Hepatocyte (in vitro differentiated cells): ENCODE results near the gene FAM78A. TPM values are rescaled to one million over a fixed set of nuclear protein-coding genes. Genes with fewer than 3 reads are reported as not detected.
"Not testable (repeated sequence)": the region's sequence is repeated elsewhere in the genome, so short reads cannot be mapped to it uniquely, and the experiment has no call there.

Experiments
- DNase-seq: peaks from one replicate; pipeline ENCODE4 v3.0.0-alpha.2; 2016; ENCODE audit warnings: low spot score
- H2AFZ ChIP-seq: fragments of 200-600 bp; sonication (generic); 2 replicates; pipeline ENCODE4 v1.6.0; 2016; ENCODE audit warnings: antibody characterized with exemption, mild to moderate bottlenecking
- H3K27ac ChIP-seq: fragments of 200-600 bp; sonication (generic); 2 replicates; pipeline ENCODE4 v1.5.1; 2016; ENCODE audit warnings: mild to moderate bottlenecking
- H3K27me3 ChIP-seq: fragments of 200-600 bp; sonication (generic); 2 replicates; pipeline ENCODE4 v1.6.1; 2016
- H3K36me3 ChIP-seq: fragments of 200-600 bp; sonication (generic); replicated peaks from 2 replicates; pipeline ENCODE4 v1.5.1; 2016; ENCODE audit warnings: low read depth; ENCODE audit not compliant: insufficient read depth
- H3K4me1 ChIP-seq: fragments of 200-600 bp; sonication (generic); 2 replicates; pipeline ENCODE4 v1.5.1; 2016; ENCODE audit warnings: mild to moderate bottlenecking, moderate library complexity; ENCODE audit not compliant: insufficient read depth
- H3K4me2 ChIP-seq: fragments of 200-600 bp; sonication (generic); 2 replicates; pipeline ENCODE4 v1.6.0; 2016
- H3K4me3 ChIP-seq: fragments of 200-600 bp; sonication (generic); 2 replicates; pipeline ENCODE4 v1.5.1; 2016; ENCODE audit warnings: mild to moderate bottlenecking
- H3K79me2 ChIP-seq: fragments of 200-600 bp; sonication (generic); 2 replicates; pipeline ENCODE4 v1.6.0; 2017; ENCODE audit warnings: mild to moderate bottlenecking
- H3K9me2 ChIP-seq: fragments of 200-600 bp; sonication (generic); replicated peaks from 2 replicates; pipeline ENCODE4 v1.6.0; 2017; ENCODE audit warnings: mild to moderate bottlenecking; ENCODE audit not compliant: insufficient read depth
- H3K9me3 ChIP-seq: fragments of 200-600 bp; sonication (generic); 2 replicates; pipeline ENCODE4 v1.5.1; 2016; ENCODE audit warnings: low read depth, mild to moderate bottlenecking
- H4K20me1 ChIP-seq: fragments of 200-600 bp; sonication (generic); 2 replicates; pipeline ENCODE4 v1.6.0; 2016; ENCODE audit warnings: mild to moderate bottlenecking; ENCODE audit not compliant: insufficient read depth, poor library complexity, severe bottlenecking
- EZH2 ChIP-seq: fragments of 200-600 bp; sonication (generic); IDR thresholded peaks from 2 replicates; pipeline ENCODE4 v1.6.1; 2016; ENCODE audit warnings: antibody characterized with exemption, mild to moderate bottlenecking, borderline replicate concordance
- EZH2phosphoT487 ChIP-seq: fragments of 200-600 bp; sonication (generic); IDR thresholded peaks from one replicate; pipeline ENCODE4 v1.6.1; 2018; ENCODE audit warnings: antibody characterized with exemption, mild to moderate bottlenecking, low read depth, moderate library complexity; ENCODE audit not compliant: unreplicated experiment, severe bottlenecking
- WGBS: methylation state at CpG from one replicate; pipeline ENCODE4 v1.1.6; 2016; ENCODE audit warnings: low lambda C conversion rate; ENCODE audit errors: missing lambda C conversion rate; 5-methylcytosine and 5-hydroxymethylcytosine counted together
- polyA plus RNA-seq: library from polyadenylated mRNA; unstranded; fragments of >200 nt; fragmentation: Nextera tagmentation; extraction: Ambion mirVana; gene quantifications from 2 replicates; pipeline ENCODE4 v1.2.1, GENCODE V29; 2016
- total RNA-seq: library from RNA; depleted of rRNA; stranded (reverse); fragments of >200 nt; gene quantifications from 2 replicates; pipeline ENCODE4 v1.2.3, GENCODE V29; 2014
- TF ChIP-seq, protein P1 (sequence below): fragments of 200-600 bp; sonication (generic); IDR thresholded peaks from 2 replicates; pipeline ENCODE4 v1.5.1; 2016; ENCODE audit warnings: antibody characterized with exemption, mild to moderate bottlenecking; ENCODE audit not compliant: poor library complexity

FAM78A gene
- total and polyA plus RNA-seq, 2 experiments from 2014 or later: 0.27 TPM; not detected in 1

DNA sequence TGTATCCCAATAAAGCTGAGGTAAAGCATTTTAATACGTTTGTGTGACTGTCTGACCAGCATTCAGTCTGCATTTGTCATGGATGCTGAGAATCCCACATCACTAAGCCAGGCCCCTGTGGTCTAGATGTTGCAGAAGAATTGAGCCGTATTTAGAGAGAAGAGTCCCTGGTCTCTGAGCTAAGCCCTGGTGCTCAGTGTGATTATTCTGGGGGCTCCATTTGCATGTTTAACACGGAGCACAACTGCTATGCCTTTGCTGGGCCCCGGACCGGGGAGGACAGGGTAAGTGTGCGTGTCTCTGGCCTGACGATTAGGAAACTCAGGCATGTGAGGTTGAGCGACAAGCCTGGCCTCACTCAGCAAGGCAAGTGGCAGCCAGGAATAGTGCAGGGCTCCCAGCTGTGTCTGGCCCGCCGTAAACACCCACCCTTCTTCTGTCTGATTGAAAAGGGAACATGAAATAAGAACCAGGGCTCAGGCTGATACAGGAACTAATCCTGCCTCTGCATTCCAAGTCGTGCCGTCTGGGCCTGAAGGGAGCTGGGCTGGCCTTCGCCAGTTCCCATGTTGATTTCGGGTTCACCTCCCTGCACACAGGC lies 22.3 kb downstream of the FAM78A start:
- DNase-seq: peak; percentile 44
- no peak overlapping the region for H3K4me3 ChIP-seq
- no peaks in the 10 kb centered on the region for H3K79me2 ChIP-seq
- no peaks in the 10 kb centered on the region for H4K20me1 ChIP-seq
- peak overlapping the region; percentile 57 for H3K27ac ChIP-seq
- TF ChIP-seq, protein P1, sequence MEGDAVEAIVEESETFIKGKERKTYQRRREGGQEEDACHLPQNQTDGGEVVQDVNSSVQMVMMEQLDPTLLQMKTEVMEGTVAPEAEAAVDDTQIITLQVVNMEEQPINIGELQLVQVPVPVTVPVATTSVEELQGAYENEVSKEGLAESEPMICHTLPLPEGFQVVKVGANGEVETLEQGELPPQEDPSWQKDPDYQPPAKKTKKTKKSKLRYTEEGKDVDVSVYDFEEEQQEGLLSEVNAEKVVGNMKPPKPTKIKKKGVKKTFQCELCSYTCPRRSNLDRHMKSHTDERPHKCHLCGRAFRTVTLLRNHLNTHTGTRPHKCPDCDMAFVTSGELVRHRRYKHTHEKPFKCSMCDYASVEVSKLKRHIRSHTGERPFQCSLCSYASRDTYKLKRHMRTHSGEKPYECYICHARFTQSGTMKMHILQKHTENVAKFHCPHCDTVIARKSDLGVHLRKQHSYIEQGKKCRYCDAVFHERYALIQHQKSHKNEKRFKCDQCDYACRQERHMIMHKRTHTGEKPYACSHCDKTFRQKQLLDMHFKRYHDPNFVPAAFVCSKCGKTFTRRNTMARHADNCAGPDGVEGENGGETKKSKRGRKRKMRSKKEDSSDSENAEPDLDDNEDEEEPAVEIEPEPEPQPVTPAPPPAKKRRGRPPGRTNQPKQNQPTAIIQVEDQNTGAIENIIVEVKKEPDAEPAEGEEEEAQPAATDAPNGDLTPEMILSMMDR: no peak
- TF ChIP-seq EZH2: no peak
- TF ChIP-seq EZH2phosphoT487: no peak
- no peak overlapping the region for H2AFZ ChIP-seq
- H3K27me3 ChIP-seq: no peaks in the 10 kb centered on the region
- H3K36me3 ChIP-seq: no peaks in the 10 kb centered on the region
- WGBS: 51% methylated on average over 14 of the region's 14 CpGs
- H3K4me2 ChIP-seq: no peak overlapping the region
- H3K9me3 ChIP-seq: no peaks in the 10 kb centered on the region
- no peaks in the 10 kb centered on the region for H3K9me2 ChIP-seq
- H3K4me1 ChIP-seq: no peaks in the 10 kb centered on the region

GRCh38 chr9:131252120-131252519 lies 24.2 kb downstream of the FAM78A start:
- no peaks in the 10 kb centered on the region for H3K36me3 ChIP-seq
- no peaks in the 10 kb centered on the region for H3K9me3 ChIP-seq
- TF ChIP-seq EZH2phosphoT487 (no peak), EZH2 (no peak)
- TF ChIP-seq, protein P1: no peak
- H3K79me2 ChIP-seq: no peaks in the 10 kb centered on the region
- no peak overlapping the region for H3K4me2 ChIP-seq
- peak; percentile 5 for DNase-seq
- 96% methylated on average over 23 of the region's 23 CpGs for WGBS
- H4K20me1 ChIP-seq: no peaks in the 10 kb centered on the region
- H3K27ac ChIP-seq: no peak overlapping the region
- no peak overlapping the region for H3K4me3 ChIP-seq
- no peaks in the 10 kb centered on the region for H3K9me2 ChIP-seq
- no peaks in the 10 kb centered on the region for H3K27me3 ChIP-seq
- H3K4me1 ChIP-seq: no peaks in the 10 kb centered on the region
- H2AFZ ChIP-seq: no peak overlapping the region

- Histone ChIP-seq H3K4me1 (no peaks in the 10 kb centered on the region), H3K27me3 (no peaks in the 10 kb centered on the region), H3K36me3 (no peaks in the 10 kb centered on the region), H4K20me1 (no peaks in the 10 kb centered on the region), H3K4me2 (no peak overlapping the region), H3K9me3 (no peaks in the 10 kb centered on the region), H3K4me3 (no peak overlapping the region), H3K9me2 (no peaks in the 10 kb centered on the region), H3K27ac (no peak overlapping the region), H2AFZ (no peak overlapping the region), H3K79me2 (no peaks in the 10 kb centered on the region)
- no peak for DNase-seq
- TF ChIP-seq EZH2 (no peak), EZH2phosphoT487 (no peak)
- TF ChIP-seq, protein P1: no peak
- WGBS: 95% methylated on average over 4 of the region's 4 CpGs
These were observed 29.7 kb downstream of the FAM78A start for GRCh38 chr9:131246618-131247017.

DNA sequence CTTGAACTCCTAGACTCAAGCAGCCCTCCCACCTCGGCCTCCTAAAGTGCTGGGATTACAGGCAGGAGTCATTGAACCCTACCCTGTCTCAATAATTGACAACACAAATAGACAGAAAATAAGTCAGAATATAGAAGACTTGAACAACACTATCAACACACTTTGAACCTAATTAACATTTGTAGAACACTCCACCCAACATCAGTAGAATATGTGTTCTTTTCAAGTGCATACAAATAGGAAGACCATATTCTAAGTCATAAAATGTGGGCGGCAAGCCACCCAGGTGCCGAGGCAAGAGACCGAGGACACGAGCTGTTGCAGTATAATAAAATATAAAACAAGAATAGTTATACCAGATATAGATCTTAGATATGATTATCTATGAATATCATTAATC lies 32.0 kb downstream of the FAM78A start:
- not testable (repeated sequence) for H3K27me3 ChIP-seq, H3K9me3 ChIP-seq, H3K4me2 ChIP-seq, H3K9me2 ChIP-seq, H3K27ac ChIP-seq, H4K20me1 ChIP-seq, H3K36me3 ChIP-seq, H3K4me3 ChIP-seq, H2AFZ ChIP-seq, H3K79me2 ChIP-seq, H3K4me1 ChIP-seq, DNase-seq
- 90% methylated on average over 5 of the region's 5 CpGs for WGBS
